ENCODE data around the gene SERPINA5.

The SERPINA5 gene

DNA sequence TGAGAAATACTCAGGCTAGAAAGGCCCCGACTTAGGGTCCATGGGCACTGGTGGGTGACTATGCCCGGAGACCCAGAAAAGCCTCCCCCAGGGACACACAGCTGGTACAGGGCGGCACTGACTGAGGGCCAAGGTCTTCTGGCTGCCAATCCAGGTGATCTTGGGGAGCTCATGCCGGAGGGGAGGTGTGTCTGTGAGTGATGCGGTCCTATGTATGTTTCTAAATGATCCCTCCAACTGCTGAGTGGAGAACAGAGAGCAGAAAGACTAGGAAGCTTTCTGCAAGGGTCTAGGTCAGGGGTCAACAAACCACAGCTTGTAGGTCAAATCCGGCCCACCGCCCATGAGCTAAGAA is 19.6 kb upstream of the SERPINA5 start:
- no peak overlapping the region for H3K4me3 ChIP-seq (ENCODE audit: low read depth, low read length)
- DNase-seq (ENCODE audit: low read depth): no peak
- TF ChIP-seq, protein P1, sequence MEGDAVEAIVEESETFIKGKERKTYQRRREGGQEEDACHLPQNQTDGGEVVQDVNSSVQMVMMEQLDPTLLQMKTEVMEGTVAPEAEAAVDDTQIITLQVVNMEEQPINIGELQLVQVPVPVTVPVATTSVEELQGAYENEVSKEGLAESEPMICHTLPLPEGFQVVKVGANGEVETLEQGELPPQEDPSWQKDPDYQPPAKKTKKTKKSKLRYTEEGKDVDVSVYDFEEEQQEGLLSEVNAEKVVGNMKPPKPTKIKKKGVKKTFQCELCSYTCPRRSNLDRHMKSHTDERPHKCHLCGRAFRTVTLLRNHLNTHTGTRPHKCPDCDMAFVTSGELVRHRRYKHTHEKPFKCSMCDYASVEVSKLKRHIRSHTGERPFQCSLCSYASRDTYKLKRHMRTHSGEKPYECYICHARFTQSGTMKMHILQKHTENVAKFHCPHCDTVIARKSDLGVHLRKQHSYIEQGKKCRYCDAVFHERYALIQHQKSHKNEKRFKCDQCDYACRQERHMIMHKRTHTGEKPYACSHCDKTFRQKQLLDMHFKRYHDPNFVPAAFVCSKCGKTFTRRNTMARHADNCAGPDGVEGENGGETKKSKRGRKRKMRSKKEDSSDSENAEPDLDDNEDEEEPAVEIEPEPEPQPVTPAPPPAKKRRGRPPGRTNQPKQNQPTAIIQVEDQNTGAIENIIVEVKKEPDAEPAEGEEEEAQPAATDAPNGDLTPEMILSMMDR (IDR thresholded peaks at IDR 0.05; ENCODE audit: low read depth, low read length, missing control alignments): no peak
- in situ Hi-C loops (cut with HindIII; ENCODE audit: low sequenced_read_pairs): no loop called here

GRCh38 chr14:94562022-94562421 is 19.2 kb upstream of the SERPINA5 start:
- in situ Hi-C loops (cut with HindIII; ENCODE audit: low sequenced_read_pairs): no loop called here
- TF ChIP-seq, protein P1 (IDR thresholded peaks at IDR 0.05; ENCODE audit: low read depth, low read length, missing control alignments): no peak
- no peak overlapping the region for H3K4me3 ChIP-seq (ENCODE audit: low read depth, low read length)
- DNase-seq (ENCODE audit: low read depth): no peak

DNA sequence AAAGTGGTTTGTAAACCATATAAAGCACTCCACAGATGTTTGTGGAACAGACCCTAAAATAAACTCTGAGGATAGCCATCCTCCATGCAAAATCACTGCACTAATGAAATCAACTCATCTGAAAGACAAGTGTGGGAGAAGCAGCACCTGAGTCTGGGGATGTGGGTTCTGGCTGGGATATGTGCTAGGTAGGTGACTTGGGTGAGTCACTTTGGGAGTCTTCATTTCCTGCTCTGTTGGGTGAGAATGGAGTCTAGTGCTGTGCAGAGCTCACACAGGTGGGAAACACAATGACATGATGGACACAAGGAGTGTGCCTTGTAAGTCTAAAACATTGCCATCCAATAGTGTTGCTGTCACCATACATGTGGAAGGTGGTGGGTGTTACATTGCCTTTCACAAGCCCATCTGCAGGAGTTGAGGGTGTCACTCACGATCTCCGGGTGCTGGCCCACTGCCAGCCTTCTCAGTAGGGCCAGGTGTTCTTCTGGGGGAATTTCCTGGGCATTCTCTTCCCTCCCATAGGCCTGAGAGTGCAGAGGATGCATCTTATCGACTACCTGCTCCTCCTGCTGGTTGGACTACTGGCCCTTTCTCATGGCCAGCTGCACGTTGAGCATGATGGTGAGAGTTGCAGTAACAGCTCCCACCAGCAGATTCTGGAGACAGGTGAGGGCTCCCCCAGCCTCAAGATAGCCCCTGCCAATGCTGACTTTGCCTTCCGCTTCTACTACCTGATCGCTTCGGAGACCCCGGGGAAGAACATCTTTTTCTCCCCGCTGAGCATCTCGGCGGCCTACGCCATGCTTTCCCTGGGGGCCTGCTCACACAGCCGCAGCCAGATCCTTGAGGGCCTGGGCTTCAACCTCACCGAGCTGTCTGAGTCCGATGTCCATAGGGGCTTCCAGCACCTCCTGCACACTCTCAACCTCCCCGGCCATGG is 18.0 kb upstream of the SERPINA5 start:
- TF ChIP-seq, protein P1 (IDR thresholded peaks at IDR 0.05; ENCODE audit: low read depth, low read length, missing control alignments): no peak
- in situ Hi-C loops (cut with HindIII; ENCODE audit: low sequenced_read_pairs): no loop called here
- no peak overlapping the region for H3K4me3 ChIP-seq (ENCODE audit: low read depth, low read length)
- no peak for DNase-seq (ENCODE audit: low read depth)

GRCh38 chr14:94564381-94564780 is 16.8 kb upstream of the SERPINA5 start:
- DNase-seq (ENCODE audit: low read depth): no peak
- in situ Hi-C loops (cut with HindIII; ENCODE audit: low sequenced_read_pairs): no loop called here
- TF ChIP-seq, protein P1 (IDR thresholded peaks at IDR 0.05; ENCODE audit: low read depth, low read length, missing control alignments): no peak

DNA sequence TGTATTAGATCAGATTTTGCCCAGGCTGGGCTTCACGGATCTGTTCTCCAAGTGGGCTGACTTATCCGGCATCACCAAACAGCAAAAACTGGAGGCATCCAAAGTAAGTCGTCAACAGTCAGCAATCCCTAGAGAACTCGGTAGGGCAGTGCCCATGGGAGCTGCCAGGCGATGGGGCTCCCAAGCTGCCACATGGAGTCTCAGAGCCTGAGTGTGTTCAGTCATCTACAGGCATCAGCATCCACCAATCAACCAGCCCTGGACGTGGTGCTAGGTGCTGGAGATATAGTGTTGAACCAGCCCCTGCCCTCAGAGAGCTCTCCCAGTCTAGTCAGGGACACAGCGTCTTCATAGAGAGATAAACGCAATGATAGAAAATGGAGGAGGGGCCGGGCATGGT is 13.0 kb upstream of the SERPINA5 start:
- in situ Hi-C loops (cut with HindIII; ENCODE audit: low sequenced_read_pairs): no loop called here
- TF ChIP-seq, protein P1 (IDR thresholded peaks at IDR 0.05; ENCODE audit: low read depth, low read length, missing control alignments): no peak
- no peak for DNase-seq (ENCODE audit: low read depth)
- no peak overlapping the region for H3K4me3 ChIP-seq (ENCODE audit: low read depth, low read length)

More at GRCh38 chr14:94564381-94564780, 16.8 kb upstream of the SERPINA5 start:
- no peak overlapping the region for H3K4me3 ChIP-seq (ENCODE audit: low read depth, low read length)

DNA sequence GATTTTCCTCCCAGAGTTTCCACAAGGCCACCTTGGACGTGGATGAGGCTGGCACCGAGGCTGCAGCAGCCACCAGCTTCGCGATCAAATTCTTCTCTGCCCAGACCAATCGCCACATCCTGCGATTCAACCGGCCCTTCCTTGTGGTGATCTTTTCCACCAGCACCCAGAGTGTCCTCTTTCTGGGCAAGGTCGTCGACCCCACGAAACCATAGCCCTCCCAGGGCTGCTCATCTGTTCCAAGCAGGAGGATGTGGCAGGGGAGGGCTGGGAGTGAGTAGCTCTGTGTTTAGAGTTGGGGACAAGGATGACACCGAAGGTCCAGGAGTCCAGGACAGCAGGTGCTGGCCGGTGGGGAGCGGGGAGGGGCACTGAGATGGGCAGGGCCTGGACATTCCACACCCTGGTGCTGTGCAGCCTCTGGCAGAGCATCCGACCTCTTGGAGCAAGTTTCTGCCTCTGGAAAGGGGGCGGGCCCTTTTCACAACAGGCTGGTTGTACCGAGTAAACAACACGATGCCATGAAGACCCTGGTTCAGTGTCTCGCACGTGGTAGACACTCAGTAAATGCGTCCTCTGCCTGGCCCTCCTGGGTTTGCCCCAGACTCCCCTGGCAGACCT is 11.7 kb upstream of the SERPINA5 start:
- TF ChIP-seq, protein P1 (IDR thresholded peaks at IDR 0.05; ENCODE audit: low read depth, low read length, missing control alignments): no peak
- DNase-seq (ENCODE audit: low read depth): no peak
- H3K4me3 ChIP-seq (ENCODE audit: low read depth, low read length): no peak overlapping the region
- in situ Hi-C loops (cut with HindIII; ENCODE audit: low sequenced_read_pairs): no loop called here

Measured in astrocyte of the cerebellum (primary cell).